ENCODE measurements around the gene GPR55. TPM values are rescaled to one million over a fixed set of nuclear protein-coding genes. Genes with fewer than 3 reads are reported as not detected.
"Not testable (repeated sequence)": the region's sequence is repeated elsewhere in the genome, so short reads cannot be mapped to it uniquely, and the experiment has no call there.

Gene GPR55
- total and polyA plus RNA-seq, 4 experiments from 2014 or later = 2.4 to 8.3 (median 8.1) TPM; not detected in 1

DNA sequence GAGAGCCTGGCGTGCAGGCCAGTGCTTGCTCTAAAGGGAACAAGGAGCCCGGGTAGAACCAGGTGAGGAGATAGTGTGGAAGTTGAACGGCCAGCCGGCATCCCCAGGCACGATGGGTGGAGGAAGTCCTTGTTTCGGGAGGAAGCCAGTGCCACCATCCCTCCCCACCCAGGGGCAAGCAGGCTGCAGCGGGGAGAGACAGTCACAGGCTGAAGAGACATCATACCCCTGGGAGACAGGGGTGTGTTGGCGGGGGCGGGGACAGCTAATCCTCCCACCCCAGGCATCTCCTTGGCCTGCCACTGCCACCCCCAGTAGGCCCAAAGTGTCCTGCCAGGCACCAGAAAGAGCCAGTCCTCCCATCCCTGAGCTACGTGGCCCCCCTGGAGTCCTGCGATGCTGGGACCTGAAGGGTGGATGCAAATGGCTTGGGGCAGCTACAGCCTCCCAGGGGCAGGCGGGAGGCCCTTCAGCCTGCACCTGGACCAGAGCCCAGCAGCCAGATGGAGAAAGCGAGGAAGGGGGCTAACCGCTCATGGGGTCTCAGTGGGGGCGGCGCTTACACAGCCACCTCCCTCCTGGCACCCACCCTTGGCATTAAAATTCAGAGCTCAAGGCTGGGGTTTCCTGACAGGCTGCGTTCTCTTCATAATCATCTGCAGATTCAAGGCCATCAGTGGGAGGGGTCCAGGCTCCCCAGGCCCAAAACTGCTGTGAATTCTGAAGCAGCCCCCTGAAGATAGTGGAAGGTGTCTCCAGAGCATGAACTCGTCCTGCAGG is 14.8 kb upstream of the GPR55 start:
- intact Hi-C loops (cut with micrococcal nuclease) = no loop called here
- ChIA-PET CTCF (ENCODE audit: partially characterized antibody) (interaction anchor here (1.1 to 2.2 kb wide), 4 partner anchors 15 to 115 kb away, joined by 4 to 8 read pairs (median 5); partner anchors contain the start of gene GPR55), POLR2A (ENCODE audit: partially characterized antibody) (interaction anchor here (1.2 kb wide), 1 partner anchor 12 kb away, joined by 3 read pairs; no protein-coding TSS in a partner anchor)
- Mint-ChIP-seq H3K4me1 (peaks cover 1 to 9% (median 5%) of the 10 kb centered on the region in 4 donors), H3K4me3 (no peak overlapping the region), H3K27ac (peak overlapping the region in 1 of 7 donors; percentile 62), H3K9me3 (peaks cover 0 to 24% (median 17%) of the 10 kb centered on the region in 8 donors), H3K36me3 (no peaks in the 10 kb centered on the region), H3K27me3 (peaks cover 0 to 6% of the 10 kb centered on the region in 2 donors)
- H3K36me3 ChIP-seq (ENCODE audit: insufficient read depth, low read length) = no peaks in the 10 kb centered on the region
- H3K27ac ChIP-seq (ENCODE audit: low read depth, low read length) = no peak overlapping the region
- H3K4me3 ChIP-seq (ENCODE audit: low read length in 2 of 2) = no peak overlapping the region
- H3K4me1 ChIP-seq (ENCODE audit: insufficient read depth, low read length) = no peaks in the 10 kb centered on the region
- no peaks in the 10 kb centered on the region for H3K27me3 ChIP-seq (ENCODE audit: insufficient read depth, low read length)
- no peaks in the 10 kb centered on the region for H3K9me3 ChIP-seq (ENCODE audit: control insufficient read depth in 1 of 2, low read length in 2 of 2)
- DNase-seq = no peak

DNA sequence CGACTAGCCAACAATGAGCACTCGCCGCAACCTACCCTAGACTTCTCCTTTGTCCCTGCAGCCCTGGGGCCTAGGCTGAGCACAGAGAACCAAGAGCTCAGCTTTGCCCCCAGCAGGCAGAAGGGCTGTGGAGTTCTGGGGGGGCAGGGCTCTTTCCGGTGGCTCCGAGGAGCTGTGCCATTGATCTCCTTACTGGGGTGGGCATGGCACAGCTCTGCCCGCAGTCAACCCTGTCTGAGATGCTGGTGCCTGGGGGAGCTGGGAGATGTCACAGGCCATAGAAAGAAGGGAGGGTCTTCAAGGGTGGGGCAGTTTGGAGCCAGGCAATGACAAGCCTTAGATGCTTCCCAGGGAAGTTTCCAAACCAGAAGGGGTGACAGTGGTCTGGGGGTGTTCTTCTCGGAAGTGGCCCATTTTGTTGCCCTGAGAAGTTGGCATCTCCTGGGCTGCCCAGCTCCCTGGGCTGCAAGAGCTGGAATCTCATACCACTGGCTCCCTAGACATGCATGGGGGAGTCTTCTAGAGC is 14.1 kb upstream of the GPR55 start:
- CTCF ChIA-PET (ENCODE audit: partially characterized antibody) = interaction anchor here (0.5 to 2.2 kb wide), 4 partner anchors 15 to 622 kb away, joined by 3 to 8 read pairs (median 5); partner anchors contain the start of gene GPR55

GRCh38 chr2:230938516-230939065 is 13.5 kb upstream of the GPR55 start:
- CTCF ChIA-PET (ENCODE audit: partially characterized antibody) = interaction anchor here (0.5 to 2.2 kb wide), 4 partner anchors 14 to 623 kb away, joined by 3 to 8 read pairs (median 5); partner anchors contain the start of gene GPR55
- H3K9me3 Mint-ChIP-seq = peaks cover 0 to 24% (median 17%) of the 10 kb centered on the region in 8 donors
- DNase-seq = no peak
- H3K4me1 Mint-ChIP-seq = peaks cover under 1 to 2% (median 1%) of the 10 kb centered on the region in 4 donors
- intact Hi-C loops (cut with micrococcal nuclease) = no loop called here
- H3K27ac ChIP-seq (ENCODE audit: low read depth, low read length) = no peak overlapping the region
- no peaks in the 10 kb centered on the region for H3K9me3 ChIP-seq (ENCODE audit: control insufficient read depth in 1 of 2, low read length in 2 of 2)
- H3K4me3 Mint-ChIP-seq = no peak overlapping the region
- no peak overlapping the region for H3K27ac Mint-ChIP-seq
- no peaks in the 10 kb centered on the region for H3K4me1 ChIP-seq (ENCODE audit: insufficient read depth, low read length)
- H3K4me3 ChIP-seq (ENCODE audit: low read length in 2 of 2) = no peak overlapping the region
- H3K36me3 ChIP-seq (ENCODE audit: insufficient read depth, low read length) = no peaks in the 10 kb centered on the region
- POLR2A ChIA-PET (ENCODE audit: partially characterized antibody) = interaction anchor here (1.2 kb wide), 1 partner anchor 11 kb away, joined by 3 read pairs; no protein-coding TSS in a partner anchor
- no peaks in the 10 kb centered on the region for H3K36me3 Mint-ChIP-seq
- no peaks in the 10 kb centered on the region for H3K27me3 ChIP-seq (ENCODE audit: insufficient read depth, low read length)
- peaks cover 0 to 3% of the 10 kb centered on the region in 2 donors for H3K27me3 Mint-ChIP-seq

More for the DNA sequence above, 14.1 kb upstream of the GPR55 start:
- POLR2A ChIA-PET (ENCODE audit: partially characterized antibody) = interaction anchor here (1.2 kb wide), 1 partner anchor 12 kb away, joined by 3 read pairs; no protein-coding TSS in a partner anchor
- Histone ChIP-seq H3K4me3 (ENCODE audit: low read length in 2 of 2) (no peak overlapping the region), H3K27me3 (ENCODE audit: insufficient read depth, low read length) (no peaks in the 10 kb centered on the region), H3K27ac (ENCODE audit: low read depth, low read length) (no peak overlapping the region), H3K9me3 (ENCODE audit: control insufficient read depth in 1 of 2, low read length in 2 of 2) (no peaks in the 10 kb centered on the region), H3K4me1 (ENCODE audit: insufficient read depth, low read length) (no peaks in the 10 kb centered on the region), H3K36me3 (ENCODE audit: insufficient read depth, low read length) (no peaks in the 10 kb centered on the region)
- peaks cover 1 to 7% (median 5%) of the 10 kb centered on the region in 4 donors for H3K4me1 Mint-ChIP-seq
- intact Hi-C loops (cut with micrococcal nuclease) = no loop called here
- no peaks in the 10 kb centered on the region for H3K36me3 Mint-ChIP-seq
- peaks cover 0 to 24% (median 17%) of the 10 kb centered on the region in 8 donors for H3K9me3 Mint-ChIP-seq
- no peak for DNase-seq
- H3K27me3 Mint-ChIP-seq = peaks cover 0 to 6% of the 10 kb centered on the region in 2 donors
- no peak overlapping the region for H3K4me3 Mint-ChIP-seq
- peak overlapping the region in 1 of 7 donors; percentile 62 for H3K27ac Mint-ChIP-seq

DNA sequence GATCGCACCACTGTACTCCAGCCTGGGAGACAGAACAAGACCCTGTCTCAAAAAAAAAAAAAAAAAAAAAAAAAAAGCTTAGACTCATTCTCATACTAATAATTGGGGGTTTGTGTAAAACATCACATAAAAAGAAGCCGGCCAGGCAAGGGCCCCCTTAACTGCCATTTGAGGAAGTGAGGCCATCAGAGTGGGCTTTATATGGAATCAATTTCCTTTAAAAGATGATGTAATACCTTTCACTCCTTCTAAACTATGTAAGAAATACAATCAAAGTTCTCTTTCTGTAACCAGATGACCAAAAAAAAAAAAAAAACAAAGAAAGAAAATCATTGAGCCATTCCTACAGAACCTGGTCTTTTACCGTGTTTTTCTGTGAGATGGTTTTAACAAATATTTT is 13.1 kb upstream of the GPR55 start:
- no peaks in the 10 kb centered on the region for H3K36me3 ChIP-seq (ENCODE audit: insufficient read depth, low read length)
- no peaks in the 10 kb centered on the region for H3K9me3 ChIP-seq (ENCODE audit: control insufficient read depth in 1 of 2, low read length in 2 of 2)
- H3K27ac ChIP-seq (ENCODE audit: low read depth, low read length) = no peak overlapping the region
- DNase-seq = no peak
- Mint-ChIP-seq H3K36me3 (no peaks in the 10 kb centered on the region), H3K4me1 (peaks cover 0 to 1% (median 0%) of the 10 kb centered on the region in 4 donors), H3K27me3 (peaks cover 0 to 3% of the 10 kb centered on the region in 2 donors), H3K27ac (no peak overlapping the region), H3K4me3 (no peak overlapping the region), H3K9me3 (peaks cover 0 to 24% (median 17%) of the 10 kb centered on the region in 8 donors)
- ChIA-PET POLR2A (ENCODE audit: partially characterized antibody) (no interaction called here), CTCF (ENCODE audit: partially characterized antibody) (interaction anchor here (0.9 to 2.2 kb wide), 3 partner anchors 14 to 114 kb away, joined by 3 to 5 read pairs (median 5); no protein-coding TSS in a partner anchor)
- H3K27me3 ChIP-seq (ENCODE audit: insufficient read depth, low read length) = no peaks in the 10 kb centered on the region
- no peaks in the 10 kb centered on the region for H3K4me1 ChIP-seq (ENCODE audit: insufficient read depth, low read length)
- intact Hi-C loops (cut with micrococcal nuclease) = no loop called here
- H3K4me3 ChIP-seq (ENCODE audit: low read length in 2 of 2) = no peak overlapping the region

- POLR2A ChIA-PET (ENCODE audit: partially characterized antibody) = no interaction called here
- peaks cover 0 to 24% (median 17%) of the 10 kb centered on the region in 8 donors for H3K9me3 Mint-ChIP-seq
- no peaks in the 10 kb centered on the region for H3K9me3 ChIP-seq (ENCODE audit: control insufficient read depth in 1 of 2, low read length in 2 of 2)
- no peak overlapping the region for H3K27ac Mint-ChIP-seq
- intact Hi-C loops (cut with micrococcal nuclease) = no loop called here
- peaks cover 0 to 6% of the 10 kb centered on the region in 2 donors for H3K27me3 Mint-ChIP-seq
- H3K4me1 ChIP-seq (ENCODE audit: insufficient read depth, low read length) = no peaks in the 10 kb centered on the region
- no peak overlapping the region for H3K4me3 ChIP-seq (ENCODE audit: low read length in 2 of 2)
- no peaks in the 10 kb centered on the region for H3K27me3 ChIP-seq (ENCODE audit: insufficient read depth, low read length)
- CTCF ChIA-PET (ENCODE audit: partially characterized antibody) = interaction anchor here (0.9 to 2.2 kb wide), 3 partner anchors 13 to 113 kb away, joined by 3 to 5 read pairs (median 5); no protein-coding TSS in a partner anchor
- no peaks in the 10 kb centered on the region for H3K36me3 ChIP-seq (ENCODE audit: insufficient read depth, low read length)
- no peak for DNase-seq
- no peaks in the 10 kb centered on the region for H3K36me3 Mint-ChIP-seq
- peaks cover 4 to 6% (median 5%) of the 10 kb centered on the region in 4 donors for H3K4me1 Mint-ChIP-seq
- H3K27ac ChIP-seq (ENCODE audit: low read depth, low read length) = no peak overlapping the region
- no peak overlapping the region for H3K4me3 Mint-ChIP-seq
These were observed 12.3 kb upstream of the GPR55 start for GRCh38 chr2:230937362-230937761.

GRCh38 chr2:230936243-230936642 is 11.2 kb upstream of the GPR55 start:
- H3K27ac Mint-ChIP-seq; H3K4me3 Mint-ChIP-seq; POLR2A ChIA-PET (ENCODE audit: partially characterized antibody); H3K36me3 Mint-ChIP-seq; H3K36me3 ChIP-seq (ENCODE audit: insufficient read depth, low read length); DNase-seq; H3K4me1 ChIP-seq (ENCODE audit: insufficient read depth, low read length); H3K27me3 ChIP-seq (ENCODE audit: insufficient read depth, low read length); intact Hi-C loops (cut with micrococcal nuclease); H3K9me3 ChIP-seq (ENCODE audit: control insufficient read depth in 1 of 2, low read length in 2 of 2); CTCF ChIA-PET (ENCODE audit: partially characterized antibody); H3K27ac ChIP-seq (ENCODE audit: low read depth, low read length); H3K4me3 ChIP-seq (ENCODE audit: low read length in 2 of 2); H3K27me3 Mint-ChIP-seq; H3K4me1 Mint-ChIP-seq: not testable (repeated sequence)
- peaks cover 0 to 24% (median 17%) of the 10 kb centered on the region in 8 donors for H3K9me3 Mint-ChIP-seq

DNA sequence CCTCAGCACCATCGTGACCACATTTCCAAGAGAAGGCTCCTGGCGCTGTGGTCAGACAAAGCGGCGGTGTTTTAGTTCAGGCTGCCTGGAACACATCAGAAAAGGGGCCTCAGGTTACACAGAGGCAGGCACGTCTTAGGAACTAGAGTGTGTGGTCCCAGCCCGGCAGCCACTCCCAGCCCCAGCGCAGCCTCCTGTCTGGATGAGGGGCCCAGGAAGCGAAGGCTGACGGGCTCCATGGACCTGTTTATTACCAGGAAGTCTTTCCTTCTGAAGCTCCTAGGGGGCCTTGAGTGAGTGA is 10.0 kb upstream of the GPR55 start:
- H3K27ac Mint-ChIP-seq = no peak overlapping the region
- no peaks in the 10 kb centered on the region for H3K27me3 ChIP-seq (ENCODE audit: insufficient read depth, low read length)
- H3K27me3 Mint-ChIP-seq = peaks cover 0 to 8% of the 10 kb centered on the region in 2 donors
- no peaks in the 10 kb centered on the region for H3K36me3 ChIP-seq (ENCODE audit: insufficient read depth, low read length)
- no peak overlapping the region for H3K4me3 ChIP-seq (ENCODE audit: low read length in 2 of 2)
- H3K4me1 Mint-ChIP-seq = peaks cover 4 to 6% (median 5%) of the 10 kb centered on the region in 4 donors
- H3K36me3 Mint-ChIP-seq = no peaks in the 10 kb centered on the region
- peaks cover 0 to 24% (median 17%) of the 10 kb centered on the region in 8 donors for H3K9me3 Mint-ChIP-seq
- no peak overlapping the region for H3K27ac ChIP-seq (ENCODE audit: low read depth, low read length)
- no peaks in the 10 kb centered on the region for H3K4me1 ChIP-seq (ENCODE audit: insufficient read depth, low read length)
- ChIA-PET POLR2A (ENCODE audit: partially characterized antibody) (no interaction called here), CTCF (ENCODE audit: partially characterized antibody) (no interaction called here)
- no peak for DNase-seq
- intact Hi-C loops (cut with micrococcal nuclease) = no loop called here
- H3K9me3 ChIP-seq (ENCODE audit: control insufficient read depth in 1 of 2, low read length in 2 of 2) = no peaks in the 10 kb centered on the region
- no peak overlapping the region for H3K4me3 Mint-ChIP-seq

Measured in CD4-positive, alpha-beta memory T cell (primary cell).